Measurements from ENCODE around the gene IMMP2L. TPM values are rescaled to one million over a fixed set of nuclear protein-coding genes. Genes with fewer than 3 reads are reported as not detected.

Gene IMMP2L
- total RNA-seq, 1 donor from 2014 or later: 59.6 TPM

GRCh38 chr7:111168182-111168581, 394.1 kb downstream of the IMMP2L start:
- Mint-ChIP-seq H3K9me3 (no peaks in the 10 kb centered on the region), H3K4me1 (peaks cover 19% of the 10 kb centered on the region), H3K36me3 (no peaks in the 10 kb centered on the region), H3K27ac (peak overlapping the region; percentile 15), H3K4me3 (no peak overlapping the region), H3K27me3 (ENCODE audit: low read depth) (no peaks in the 10 kb centered on the region)
- DNase-seq (ENCODE audit: low spot score in 2 of 2, unreplicated experiment in 2 of 2): no peak
- no peak for TF ChIP-seq CTCF (IDR thresholded peaks at IDR 0.05; ENCODE audit: unreplicated experiment)

DNA sequence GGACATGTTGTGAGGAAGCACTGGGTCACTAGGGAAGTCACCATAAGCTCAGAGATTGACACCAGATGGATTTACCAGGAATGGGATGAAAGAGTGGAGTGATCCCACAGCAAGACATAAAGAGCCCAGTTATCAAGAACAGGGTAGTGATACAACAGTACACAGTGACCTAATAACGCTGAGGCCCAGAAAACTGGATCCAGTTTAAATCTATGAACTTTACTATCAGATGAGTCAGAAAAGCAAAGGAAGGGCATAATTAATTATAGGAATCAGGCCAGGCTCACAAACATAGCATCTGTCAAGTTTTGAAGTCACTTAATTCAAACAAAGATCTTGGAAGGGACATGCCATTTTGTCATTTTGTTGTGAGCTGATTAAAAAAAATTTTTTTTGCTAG, 397.9 kb downstream of the IMMP2L start:
- H3K4me3 Mint-ChIP-seq: no peak overlapping the region
- no peak for TF ChIP-seq CTCF (IDR thresholded peaks at IDR 0.05; ENCODE audit: unreplicated experiment)
- H3K27ac Mint-ChIP-seq: no peak overlapping the region
- no peak for DNase-seq (ENCODE audit: low spot score in 2 of 2, unreplicated experiment in 2 of 2)
- H3K9me3 Mint-ChIP-seq: no peaks in the 10 kb centered on the region
- peaks cover 6% of the 10 kb centered on the region for H3K4me1 Mint-ChIP-seq
- no peaks in the 10 kb centered on the region for H3K27me3 Mint-ChIP-seq (ENCODE audit: low read depth)
- no peaks in the 10 kb centered on the region for H3K36me3 Mint-ChIP-seq

- Mint-ChIP-seq H3K4me3 (no peak overlapping the region), H3K36me3 (no peaks in the 10 kb centered on the region), H3K4me1 (no peaks in the 10 kb centered on the region), H3K9me3 (no peaks in the 10 kb centered on the region), H3K27ac (no peak overlapping the region), H3K27me3 (ENCODE audit: low read depth) (no peaks in the 10 kb centered on the region)
- no peak for TF ChIP-seq CTCF (IDR thresholded peaks at IDR 0.05; ENCODE audit: unreplicated experiment)
- DNase-seq (ENCODE audit: low spot score in 2 of 2, unreplicated experiment in 2 of 2): no peak
These were observed 399.6 kb downstream of the IMMP2L start for GRCh38 chr7:111162692-111163091.

- DNase-seq (ENCODE audit: low spot score in 2 of 2, unreplicated experiment in 2 of 2): no peak
- H3K36me3 Mint-ChIP-seq: no peaks in the 10 kb centered on the region
- peaks cover 13% of the 10 kb centered on the region for H3K9me3 Mint-ChIP-seq
- H3K4me1 Mint-ChIP-seq: no peaks in the 10 kb centered on the region
- H3K4me3 Mint-ChIP-seq: no peak overlapping the region
- H3K27me3 Mint-ChIP-seq (ENCODE audit: low read depth): no peaks in the 10 kb centered on the region
- no peak for TF ChIP-seq CTCF (IDR thresholded peaks at IDR 0.05; ENCODE audit: unreplicated experiment)
- H3K27ac Mint-ChIP-seq: no peak overlapping the region
These were observed 402.0 kb downstream of the IMMP2L start for GRCh38 chr7:111160297-111160696.

DNA sequence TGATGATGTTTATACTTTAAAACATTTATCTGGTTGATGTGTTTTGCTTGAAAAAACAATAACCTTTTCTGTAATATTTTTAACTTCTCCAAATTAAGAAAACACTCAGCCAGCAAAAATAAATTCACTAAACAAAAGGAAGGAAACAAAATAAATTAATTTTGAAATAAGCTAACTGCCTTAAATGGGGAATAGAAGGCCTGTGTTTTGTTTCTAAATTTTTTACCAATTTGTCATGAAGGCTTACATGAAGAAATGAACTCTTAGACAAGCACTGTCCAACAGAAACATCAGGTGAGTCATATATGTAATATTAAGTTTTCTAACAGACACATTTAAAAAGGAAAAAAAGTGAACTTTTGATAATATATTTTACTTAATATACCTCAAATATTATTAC, 402.9 kb downstream of the IMMP2L start:
- Mint-ChIP-seq H3K27ac (no peak overlapping the region), H3K4me1 (no peaks in the 10 kb centered on the region), H3K27me3 (ENCODE audit: low read depth) (no peaks in the 10 kb centered on the region), H3K9me3 (peaks cover 13% of the 10 kb centered on the region), H3K36me3 (no peaks in the 10 kb centered on the region), H3K4me3 (no peak overlapping the region)
- DNase-seq (ENCODE audit: low spot score in 2 of 2, unreplicated experiment in 2 of 2): no peak
- TF ChIP-seq CTCF (IDR thresholded peaks at IDR 0.05; ENCODE audit: unreplicated experiment): no peak

GRCh38 chr7:111150709-111151108, 411.6 kb downstream of the IMMP2L start:
- Mint-ChIP-seq H3K27me3 (ENCODE audit: low read depth) (no peaks in the 10 kb centered on the region), H3K4me1 (no peaks in the 10 kb centered on the region)
- TF ChIP-seq CTCF (IDR thresholded peaks at IDR 0.05; ENCODE audit: unreplicated experiment): no peak

More at GRCh38 chr7:111150709-111151108, 411.6 kb downstream of the IMMP2L start:
- Mint-ChIP-seq H3K9me3 (no peaks in the 10 kb centered on the region), H3K27ac (no peak overlapping the region), H3K36me3 (peaks cover 1% of the 10 kb centered on the region), H3K4me3 (no peak overlapping the region)
- no peak for DNase-seq (ENCODE audit: low spot score in 2 of 2, unreplicated experiment in 2 of 2)

Data from mesothelial cell of epicardium (in vitro differentiated cells).